Ascending aorta (tissue), 2 donors: Measurements from ENCODE around the gene CR1. TPM values are rescaled to one million over a fixed set of nuclear protein-coding genes. Genes with fewer than 3 reads are reported as not detected.
"Not testable (repeated sequence)": the region's sequence is repeated elsewhere in the genome, so short reads cannot be mapped to it uniquely, and the experiment has no call there.

Experiments used
- DNase-seq, 2 donors: peaks; one replicate each; pipeline ENCODE4 v3.0.0-alpha.2; 2019; ENCODE audit warnings: low spot score in 2 of 2
- H3K27ac ChIP-seq, 2 donors: fragments of 200-600 bp; sonication (generic); one replicate each; pipeline ENCODE4 v1.5.1; 2016 to 2017; ENCODE audit warnings: mild to moderate bottlenecking in 1 of 2
- H3K27me3 ChIP-seq: fragments of 200-600 bp; sonication (generic); one replicate; pipeline ENCODE4 v1.5.1; 2017
- H3K36me3 ChIP-seq, 2 donors: fragments of 200-600 bp; sonication (generic); one replicate each; pipeline ENCODE4 v1.5.1; 2016
- H3K4me1 ChIP-seq, 2 donors: fragments of 200-600 bp; sonication (generic); one replicate each; pipeline ENCODE4 v1.5.1; 2016 to 2017; ENCODE audit warnings: mild to moderate bottlenecking in 1 of 2
- H3K4me3 ChIP-seq, 2 donors: fragments of 200-600 bp; sonication (generic); one replicate each; pipeline ENCODE4 v1.5.1; 2016 to 2017; ENCODE audit warnings: mild to moderate bottlenecking in 1 of 2
- H3K9me3 ChIP-seq, 2 donors: fragments of 200-600 bp; sonication (generic); one replicate each; pipeline ENCODE4 v1.5.1; 2016
- intact Hi-C: fragments of 100-400 bp; cut with DNase I; formaldehyde crosslinking; loops from one replicate; pipeline ENCODE4 v1.15.1; 2023
- total RNA-seq: library from RNA; depleted of rRNA; stranded (reverse); fragments of >200 nt; gene quantifications from one replicate; pipeline ENCODE4 v1.1.0, GENCODE V29; 2016
- TF ChIP-seq, protein P1 (sequence below), 3 experiments: fragments of 200-600 bp in 2 of 3; fragments of 450-650 bp in 1 of 3; sonication (generic) in 2 of 3; IDR thresholded peaks; one replicate each; pipeline ENCODE4 v1.5.1; 2016 to 2019; ENCODE audit warnings: antibody characterized with exemption in 3 of 3, mild to moderate bottlenecking in 1 of 3, moderate library complexity in 1 of 3

The CR1 gene
- total RNA-seq, 1 donor from 2014 or later = 8.4 TPM

DNA sequence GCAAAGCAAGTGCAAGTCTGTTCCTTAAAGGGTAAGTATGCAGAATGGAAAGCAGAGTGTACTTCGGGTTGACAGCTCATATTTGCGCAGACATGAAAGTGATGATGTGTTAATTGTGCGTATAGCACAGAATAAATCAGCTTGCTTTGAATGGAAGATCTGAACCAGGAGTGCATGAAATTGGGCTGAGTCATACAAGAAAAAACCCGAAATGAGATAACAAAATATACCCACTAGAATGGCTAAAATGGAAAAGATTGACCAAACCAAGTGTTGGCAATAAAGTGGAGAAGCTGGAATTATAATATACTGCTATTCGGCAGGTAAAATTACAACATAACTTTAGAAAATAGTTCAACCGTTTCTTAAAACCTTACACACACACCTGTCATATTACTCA, 177.4 kb downstream of the CR1 start:
- Histone ChIP-seq H3K27ac (no peak overlapping the region), H3K9me3 (no peaks in the 10 kb centered on the region), H3K4me3 (no peak overlapping the region), H3K27me3 (no peaks in the 10 kb centered on the region), H3K4me1 (peaks cover 0 to 3% of the 10 kb centered on the region in 2 donors), H3K36me3 (no peaks in the 10 kb centered on the region)
- TF ChIP-seq, protein P1, sequence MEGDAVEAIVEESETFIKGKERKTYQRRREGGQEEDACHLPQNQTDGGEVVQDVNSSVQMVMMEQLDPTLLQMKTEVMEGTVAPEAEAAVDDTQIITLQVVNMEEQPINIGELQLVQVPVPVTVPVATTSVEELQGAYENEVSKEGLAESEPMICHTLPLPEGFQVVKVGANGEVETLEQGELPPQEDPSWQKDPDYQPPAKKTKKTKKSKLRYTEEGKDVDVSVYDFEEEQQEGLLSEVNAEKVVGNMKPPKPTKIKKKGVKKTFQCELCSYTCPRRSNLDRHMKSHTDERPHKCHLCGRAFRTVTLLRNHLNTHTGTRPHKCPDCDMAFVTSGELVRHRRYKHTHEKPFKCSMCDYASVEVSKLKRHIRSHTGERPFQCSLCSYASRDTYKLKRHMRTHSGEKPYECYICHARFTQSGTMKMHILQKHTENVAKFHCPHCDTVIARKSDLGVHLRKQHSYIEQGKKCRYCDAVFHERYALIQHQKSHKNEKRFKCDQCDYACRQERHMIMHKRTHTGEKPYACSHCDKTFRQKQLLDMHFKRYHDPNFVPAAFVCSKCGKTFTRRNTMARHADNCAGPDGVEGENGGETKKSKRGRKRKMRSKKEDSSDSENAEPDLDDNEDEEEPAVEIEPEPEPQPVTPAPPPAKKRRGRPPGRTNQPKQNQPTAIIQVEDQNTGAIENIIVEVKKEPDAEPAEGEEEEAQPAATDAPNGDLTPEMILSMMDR (IDR thresholded peaks at IDR 0.05) = no peak
- DNase-seq = no peak
- intact Hi-C loops = no loop called here

DNA sequence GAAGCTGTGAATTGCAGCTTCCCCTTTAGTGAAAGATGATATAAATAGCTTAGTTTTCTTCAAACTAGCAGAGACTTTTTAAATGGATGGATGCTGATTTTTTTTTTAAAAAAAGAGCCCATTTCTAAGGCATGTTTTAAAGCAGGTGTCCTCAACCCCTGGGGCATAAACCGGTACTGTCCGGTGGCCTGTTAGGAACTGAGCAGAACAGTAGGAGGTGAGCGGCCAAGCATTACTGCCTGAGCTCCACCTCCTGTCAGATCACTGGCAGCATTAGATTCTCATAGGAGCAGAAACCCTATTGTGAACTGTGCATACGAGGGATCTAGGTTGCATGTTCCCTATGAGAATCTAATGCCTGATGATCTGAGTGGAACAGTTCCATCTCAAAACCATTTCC, 180.2 kb downstream of the CR1 start:
- Histone ChIP-seq H3K9me3 (no peaks in the 10 kb centered on the region), H3K27me3 (no peaks in the 10 kb centered on the region), H3K4me3 (no peak overlapping the region), H3K4me1 (no peaks in the 10 kb centered on the region), H3K36me3 (no peaks in the 10 kb centered on the region), H3K27ac (no peak overlapping the region)
- DNase-seq = no peak
- TF ChIP-seq, protein P1 (IDR thresholded peaks at IDR 0.05) = no peak
- intact Hi-C loops = no loop called here

DNA sequence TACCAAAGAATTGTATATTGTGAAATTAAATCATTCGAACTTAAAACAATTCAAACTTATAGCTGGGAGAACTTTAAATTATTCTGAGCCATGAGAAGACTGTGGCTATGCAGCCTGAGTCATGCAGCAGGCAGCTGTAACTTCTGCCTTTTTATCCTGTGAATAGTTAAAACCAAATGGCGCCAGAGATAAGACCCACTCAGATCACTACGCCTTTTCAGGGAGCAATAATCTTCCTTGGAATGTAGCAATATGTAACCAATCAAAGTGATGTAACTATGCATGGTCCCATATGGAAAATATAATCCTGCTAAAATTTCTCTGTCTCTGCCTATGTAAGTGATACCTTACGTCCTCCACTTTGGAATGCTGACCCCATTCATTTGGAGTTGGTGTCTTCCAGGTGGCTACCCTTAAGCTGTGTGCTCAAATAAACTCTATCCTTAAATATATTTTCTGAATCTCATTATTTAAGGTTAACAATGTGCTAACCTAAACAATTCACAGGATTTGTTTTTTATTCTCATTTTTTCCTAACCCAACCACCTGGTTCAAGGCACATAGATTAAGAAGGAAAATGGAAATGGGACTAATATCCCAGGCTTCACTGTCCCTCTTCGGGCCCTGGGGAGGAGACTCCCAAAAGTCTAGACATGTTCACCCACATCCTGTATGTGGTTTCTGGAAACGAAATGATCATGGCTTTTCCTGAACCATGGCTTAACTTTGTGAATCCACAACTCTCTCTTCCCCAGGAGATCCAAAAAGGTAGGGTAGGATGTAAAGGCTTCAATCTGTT, 184.8 kb downstream of the CR1 start:
- H3K36me3 ChIP-seq, H3K4me3 ChIP-seq, DNase-seq, intact Hi-C loops, H3K27me3 ChIP-seq, H3K4me1 ChIP-seq, H3K27ac ChIP-seq, H3K9me3 ChIP-seq: not testable (repeated sequence)

DNA sequence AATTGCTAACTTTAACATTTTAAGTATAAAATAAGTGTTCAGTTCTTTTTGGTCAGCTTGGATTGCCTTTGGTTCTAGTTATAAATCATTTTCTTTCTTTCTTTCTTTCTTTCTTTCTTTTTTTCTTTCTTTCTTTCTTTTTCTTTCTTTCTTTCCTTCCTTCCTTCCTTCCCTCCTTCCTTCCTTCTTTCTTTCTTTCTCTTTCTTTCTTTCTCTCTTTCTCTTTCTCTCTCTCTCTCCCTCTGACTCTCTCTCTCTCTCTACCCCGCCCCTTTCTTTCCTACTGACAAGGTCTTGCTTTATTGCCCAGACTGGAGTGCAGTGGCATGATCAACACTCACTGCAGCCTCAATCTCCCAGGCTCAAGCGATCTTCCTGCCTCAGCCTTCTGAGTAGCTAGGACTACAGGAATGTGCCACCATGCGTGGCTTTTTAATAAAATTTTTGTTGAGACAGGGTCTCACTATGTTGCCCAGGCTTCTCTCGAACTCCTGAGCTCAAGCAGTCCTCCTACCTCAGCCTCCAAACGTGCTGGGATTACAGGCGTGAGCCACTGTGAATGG, 187.0 kb downstream of the CR1 start:
- intact Hi-C loops, H3K27me3 ChIP-seq, H3K36me3 ChIP-seq: not testable (repeated sequence)

DNA sequence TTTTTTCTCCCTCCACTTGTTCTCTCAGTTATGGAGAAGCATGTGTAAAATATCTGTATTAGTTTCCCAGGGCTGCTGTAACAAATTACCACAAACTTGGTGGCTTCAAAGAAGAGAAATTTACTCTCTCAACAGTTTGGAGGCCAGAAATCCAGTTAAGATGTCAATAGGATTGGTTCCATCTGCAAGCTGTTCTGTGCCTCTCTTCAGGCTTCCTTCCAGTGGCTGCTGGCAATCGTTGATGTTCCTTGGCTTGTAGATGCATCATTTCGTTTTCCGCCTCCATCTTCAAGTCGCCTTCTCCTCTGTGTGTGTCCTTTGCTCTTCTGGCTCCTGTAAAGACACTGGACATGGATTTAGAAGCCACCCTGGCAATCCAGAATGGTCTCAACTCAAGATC, 194.6 kb downstream of the CR1 start:
- intact Hi-C loops, H3K36me3 ChIP-seq, DNase-seq, H3K9me3 ChIP-seq, H3K4me1 ChIP-seq, H3K27me3 ChIP-seq, H3K27ac ChIP-seq, H3K4me3 ChIP-seq: not testable (repeated sequence)

More for the DNA sequence above, 187.0 kb downstream of the CR1 start:
- H3K4me1 ChIP-seq, H3K4me3 ChIP-seq, DNase-seq, H3K27ac ChIP-seq, H3K9me3 ChIP-seq: not testable (repeated sequence)

DNA sequence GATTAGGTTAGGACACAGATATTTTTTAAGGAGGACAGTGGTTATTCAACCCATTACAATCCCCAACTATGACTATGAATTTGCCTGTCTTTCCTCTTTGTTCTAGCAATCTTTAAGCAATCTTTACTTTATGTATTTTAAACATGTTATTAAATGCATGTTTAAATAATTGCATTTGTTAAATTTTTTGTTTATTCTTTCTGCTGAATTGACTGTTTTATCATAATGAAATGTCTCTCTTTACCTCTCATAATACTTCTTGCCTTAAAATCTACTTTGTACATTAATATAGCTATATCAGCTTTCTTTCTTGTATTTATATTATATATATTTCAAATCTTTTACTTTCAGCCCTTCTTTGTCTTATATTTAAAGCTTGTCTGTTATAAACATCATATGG, 195.1 kb downstream of the CR1 start:
- no peak overlapping the region for H3K4me3 ChIP-seq
- TF ChIP-seq, protein P1 (IDR thresholded peaks at IDR 0.05) = no peak
- no peaks in the 10 kb centered on the region for H3K9me3 ChIP-seq
- no peaks in the 10 kb centered on the region for H3K36me3 ChIP-seq
- no peaks in the 10 kb centered on the region for H3K4me1 ChIP-seq
- no peak overlapping the region for H3K27ac ChIP-seq
- intact Hi-C loops = no loop called here
- no peaks in the 10 kb centered on the region for H3K27me3 ChIP-seq
- no peak for DNase-seq

Other genes starting within 250 kb of the CR1 start
- gene CD55, start 174.5 kb upstream of the CR1 start, total RNA-seq = 73.1 TPM
- gene CR2, start 41.8 kb upstream of the CR1 start, total RNA-seq = not detected
- gene CR1L, start 149.0 kb downstream of the CR1 start, total RNA-seq = not detected